ENCODE data around the gene ABR. TPM values are rescaled to one million over a fixed set of nuclear protein-coding genes. Genes with fewer than 3 reads are reported as not detected.

The ABR gene
- total RNA-seq, 1 donor from 2014 or later: 195 TPM

GRCh38 chr17:1190751-1191331 lies 11.1 kb upstream of the ABR start:
- no peak overlapping the region for H3K4me3 ChIP-seq (ENCODE audit: low read depth, low read length)
- no peak for DNase-seq (ENCODE audit: low read depth)
- TF ChIP-seq, protein P1, sequence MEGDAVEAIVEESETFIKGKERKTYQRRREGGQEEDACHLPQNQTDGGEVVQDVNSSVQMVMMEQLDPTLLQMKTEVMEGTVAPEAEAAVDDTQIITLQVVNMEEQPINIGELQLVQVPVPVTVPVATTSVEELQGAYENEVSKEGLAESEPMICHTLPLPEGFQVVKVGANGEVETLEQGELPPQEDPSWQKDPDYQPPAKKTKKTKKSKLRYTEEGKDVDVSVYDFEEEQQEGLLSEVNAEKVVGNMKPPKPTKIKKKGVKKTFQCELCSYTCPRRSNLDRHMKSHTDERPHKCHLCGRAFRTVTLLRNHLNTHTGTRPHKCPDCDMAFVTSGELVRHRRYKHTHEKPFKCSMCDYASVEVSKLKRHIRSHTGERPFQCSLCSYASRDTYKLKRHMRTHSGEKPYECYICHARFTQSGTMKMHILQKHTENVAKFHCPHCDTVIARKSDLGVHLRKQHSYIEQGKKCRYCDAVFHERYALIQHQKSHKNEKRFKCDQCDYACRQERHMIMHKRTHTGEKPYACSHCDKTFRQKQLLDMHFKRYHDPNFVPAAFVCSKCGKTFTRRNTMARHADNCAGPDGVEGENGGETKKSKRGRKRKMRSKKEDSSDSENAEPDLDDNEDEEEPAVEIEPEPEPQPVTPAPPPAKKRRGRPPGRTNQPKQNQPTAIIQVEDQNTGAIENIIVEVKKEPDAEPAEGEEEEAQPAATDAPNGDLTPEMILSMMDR (conservative IDR thresholded peaks at IDR 0.05; ENCODE audit: low read depth, low read length): no peak

DNA sequence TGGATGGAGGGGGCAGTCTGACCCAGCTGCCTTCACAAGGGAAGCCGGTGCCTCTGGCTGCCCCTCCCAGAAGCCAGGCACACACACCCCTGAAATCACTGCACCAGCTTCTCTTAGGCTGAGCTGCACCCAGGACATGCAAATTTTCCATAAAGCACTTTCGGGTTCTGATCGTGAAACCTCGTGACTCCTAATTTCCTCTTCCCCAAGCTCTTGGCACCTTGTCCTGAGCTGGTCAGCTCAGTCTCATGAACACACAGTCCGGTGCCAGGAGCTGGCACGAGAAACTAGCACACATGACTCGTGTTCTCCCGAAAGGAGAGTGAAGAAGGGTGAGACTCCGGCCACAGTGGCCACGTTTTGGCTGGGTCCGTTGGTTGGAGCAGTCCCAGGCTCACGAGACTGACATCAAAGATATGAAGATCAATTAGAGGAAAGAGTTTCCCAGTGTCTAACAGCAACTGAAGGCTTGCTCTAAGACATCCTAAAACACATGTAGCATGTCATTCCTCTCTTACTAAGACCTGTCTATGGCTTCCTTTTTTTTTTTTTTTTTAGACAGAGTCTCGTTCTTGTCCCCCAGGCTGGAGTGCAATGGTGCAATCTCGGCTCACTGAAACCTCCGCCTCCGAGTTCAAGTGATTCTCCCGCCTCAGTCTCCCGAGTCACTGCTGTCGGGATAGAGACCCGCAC lies 9.2 kb upstream of the ABR start:
- TF ChIP-seq, protein P1 (conservative IDR thresholded peaks at IDR 0.05; ENCODE audit: low read depth, low read length): no peak
- DNase-seq (ENCODE audit: low read depth): no peak
- no peak overlapping the region for H3K4me3 ChIP-seq (ENCODE audit: low read depth, low read length)

DNA sequence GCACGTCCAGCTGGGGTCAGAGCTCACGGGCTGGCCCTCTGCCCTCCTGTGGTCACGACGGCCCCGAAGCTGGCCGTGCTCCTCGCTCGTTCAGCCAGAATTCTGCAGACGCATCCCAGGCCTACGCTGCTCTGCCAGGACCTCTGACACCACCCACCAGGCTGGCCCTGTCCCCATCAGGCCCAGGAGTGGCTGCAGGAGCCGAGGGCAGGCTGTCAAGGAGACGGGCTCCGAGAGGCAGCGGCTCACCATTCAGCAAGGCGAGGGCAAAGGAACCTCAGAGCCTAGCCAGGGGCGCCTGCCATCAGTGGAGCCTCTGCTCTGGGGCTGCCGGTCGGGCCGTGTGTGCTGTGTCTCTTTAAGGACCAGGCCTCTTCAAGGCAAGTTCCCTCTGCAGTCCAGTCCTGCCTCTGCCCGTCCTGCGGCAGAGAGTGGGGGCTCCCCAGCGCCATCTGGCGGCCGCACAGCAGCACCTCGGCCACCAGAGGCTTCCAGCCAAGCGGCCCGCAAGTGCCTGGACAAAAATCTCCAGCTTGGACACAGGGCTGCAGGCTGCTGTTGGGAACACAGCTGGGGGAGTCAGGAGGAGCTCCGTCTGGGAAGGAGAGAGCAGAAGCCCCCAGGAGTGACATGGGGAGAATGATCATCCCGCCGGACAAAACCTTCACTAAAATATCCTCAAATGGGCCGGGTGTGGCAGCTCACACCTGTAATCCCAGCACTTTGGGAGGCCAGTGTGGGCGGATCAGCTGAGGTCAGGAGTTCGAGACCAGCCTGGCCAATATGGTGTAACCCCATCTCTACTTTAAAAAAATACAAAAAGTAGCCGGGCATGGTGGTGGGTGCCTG lies 7.4 kb upstream of the ABR start:
- H3K4me3 ChIP-seq (ENCODE audit: low read depth, low read length): no peak overlapping the region
- no peak for DNase-seq (ENCODE audit: low read depth)
- TF ChIP-seq, protein P1 (conservative IDR thresholded peaks at IDR 0.05; ENCODE audit: low read depth, low read length): peak; percentile 94

DNA sequence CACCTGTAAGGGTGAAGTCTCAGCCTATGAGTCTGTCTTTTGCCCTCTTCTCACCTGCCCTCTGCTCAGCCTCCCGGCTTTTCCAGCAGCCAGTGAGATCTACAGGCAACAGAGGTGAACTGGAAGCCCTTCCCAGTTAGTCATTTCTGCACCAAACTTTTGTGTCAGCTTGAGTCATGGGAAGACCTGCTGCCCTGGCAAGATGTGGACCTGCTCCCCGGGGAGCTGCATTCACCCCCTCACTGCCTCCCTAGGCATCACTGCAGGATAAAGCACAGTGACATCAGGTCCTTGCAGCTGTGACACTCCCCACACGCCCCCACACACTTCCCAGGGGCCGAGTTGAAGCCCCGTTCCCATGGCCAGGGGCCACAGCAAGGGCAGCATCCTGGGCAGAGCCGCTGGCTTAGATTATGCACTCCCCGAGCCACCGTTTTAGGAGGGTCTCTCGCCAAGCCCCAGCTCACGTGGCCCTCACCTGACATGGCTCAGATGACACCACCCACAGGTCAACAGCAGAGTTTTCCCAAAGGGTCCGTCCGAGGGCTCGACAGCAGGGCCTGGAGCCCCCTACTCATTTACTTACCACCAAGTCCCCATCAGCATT lies 6.5 kb upstream of the ABR start:
- TF ChIP-seq, protein P1 (conservative IDR thresholded peaks at IDR 0.05; ENCODE audit: low read depth, low read length): no peak
- no peak for DNase-seq (ENCODE audit: low read depth)
- no peak overlapping the region for H3K4me3 ChIP-seq (ENCODE audit: low read depth, low read length)

DNA sequence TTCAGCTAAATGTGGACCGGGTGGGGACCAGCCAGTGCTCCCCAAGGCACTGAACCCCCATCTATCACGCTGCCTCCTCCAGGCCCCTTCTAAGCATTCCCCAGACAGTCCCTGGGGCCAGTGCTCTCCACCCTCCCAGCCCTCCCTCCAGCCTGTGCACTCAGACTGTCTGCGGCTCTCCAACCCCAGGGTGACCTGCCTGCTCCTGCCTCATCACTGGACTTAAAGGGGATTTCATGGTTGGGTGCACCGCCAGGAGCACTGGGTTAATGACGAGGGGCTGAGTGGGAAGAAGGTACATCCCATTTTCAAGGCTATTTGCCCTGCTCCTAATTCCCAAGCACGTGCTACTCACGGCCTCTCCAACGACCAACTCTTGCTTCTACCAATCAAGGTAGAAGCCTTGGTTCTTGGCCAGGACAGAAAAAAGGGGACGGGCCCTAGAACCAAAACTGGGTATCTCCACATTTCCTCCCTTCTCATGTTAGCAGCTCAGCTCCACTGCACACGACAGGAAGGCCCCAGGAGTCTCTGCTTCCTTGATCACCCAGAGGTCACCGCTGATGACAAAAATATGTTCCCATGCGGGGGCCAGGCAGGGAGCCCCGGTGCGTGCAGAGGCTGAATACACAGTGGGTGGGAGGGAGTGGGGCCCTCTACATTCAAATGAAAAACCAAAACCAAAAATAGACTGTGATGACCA lies 3.5 kb upstream of the ABR start:
- no peak for DNase-seq (ENCODE audit: low read depth)
- TF ChIP-seq, protein P1 (conservative IDR thresholded peaks at IDR 0.05; ENCODE audit: low read depth, low read length): no peak
- H3K4me3 ChIP-seq (ENCODE audit: low read depth, low read length): no peak overlapping the region

- no peak for DNase-seq (ENCODE audit: low read depth)
- no peak overlapping the region for H3K4me3 ChIP-seq (ENCODE audit: low read depth, low read length)
- TF ChIP-seq, protein P1 (conservative IDR thresholded peaks at IDR 0.05; ENCODE audit: low read depth, low read length): no peak
Measured at GRCh38 chr17:1182811-1183170, 3.0 kb upstream of the ABR start.
